MG63 (cell line): ENCODE data around the gene SSTR4. TPM values are rescaled to one million over a fixed set of nuclear protein-coding genes. Genes with fewer than 3 reads are reported as not detected.

Source experiments
- DNase-seq: peaks from one replicate; pipeline ENCODE4 v3.0.0-alpha.2; 2020
- H3K27me3 ChIP-seq: fragments of 250-450 bp; sonication (Bioruptor Pico); 2 replicates; pipeline ENCODE4 v1.5.1; 2020; ENCODE audit warnings: mild to moderate bottlenecking, moderate library complexity
- H3K36me3 ChIP-seq: fragments of 250-450 bp; sonication (Bioruptor Pico); 2 replicates; pipeline ENCODE4 v1.5.1; 2020; ENCODE audit warnings: mild to moderate bottlenecking, moderate library complexity
- H3K4me3 ChIP-seq: fragments of 250-450 bp; sonication (Bioruptor Pico); 2 replicates; pipeline ENCODE4 v1.5.1; 2020; ENCODE audit warnings: mild to moderate bottlenecking, moderate library complexity
- H3K9me3 ChIP-seq: fragments of 250-450 bp; sonication (Bioruptor Pico); 2 replicates; pipeline ENCODE4 v1.5.1; 2020; ENCODE audit warnings: mild to moderate bottlenecking, moderate library complexity
- total RNA-seq: library from RNA; depleted of rRNA; stranded (reverse); fragments of >200 nt; shearing (Covaris generic); gene quantifications from 2 replicates; pipeline ENCODE4 v1.2.3, GENCODE V29; 2014; ENCODE audit warnings: low replicate concordance

The SSTR4 gene
- total RNA-seq, 1 experiment from 2014 or later: not detected

- H3K9me3 ChIP-seq: no peaks in the 10 kb centered on the region
- no peaks in the 10 kb centered on the region for H3K36me3 ChIP-seq
- DNase-seq: no peak
- H3K4me3 ChIP-seq: no peak overlapping the region
- H3K27me3 ChIP-seq: no peaks in the 10 kb centered on the region
These were observed 36.3 kb downstream of the SSTR4 start for GRCh38 chr20:23071398-23071797.

GRCh38 chr20:23071996-23072395 is 36.9 kb downstream of the SSTR4 start:
- no peaks in the 10 kb centered on the region for H3K9me3 ChIP-seq
- no peak for DNase-seq
- H3K36me3 ChIP-seq: no peaks in the 10 kb centered on the region
- H3K27me3 ChIP-seq: no peaks in the 10 kb centered on the region
- H3K4me3 ChIP-seq: no peak overlapping the region

- Histone ChIP-seq H3K36me3 (no peaks in the 10 kb centered on the region), H3K9me3 (no peaks in the 10 kb centered on the region), H3K4me3 (no peak overlapping the region), H3K27me3 (no peaks in the 10 kb centered on the region)
- no peak for DNase-seq
These were observed 37.9 kb downstream of the SSTR4 start for GRCh38 chr20:23072892-23073586.

GRCh38 chr20:23074052-23074451 is 38.9 kb downstream of the SSTR4 start:
- H3K36me3 ChIP-seq: no peaks in the 10 kb centered on the region
- DNase-seq: no peak
- no peaks in the 10 kb centered on the region for H3K9me3 ChIP-seq
- H3K4me3 ChIP-seq: no peak overlapping the region
- H3K27me3 ChIP-seq: no peaks in the 10 kb centered on the region

- DNase-seq: no peak
- Histone ChIP-seq H3K36me3 (no peaks in the 10 kb centered on the region), H3K9me3 (no peaks in the 10 kb centered on the region), H3K27me3 (no peaks in the 10 kb centered on the region), H3K4me3 (no peak overlapping the region)
These were observed 42.2 kb downstream of the SSTR4 start for GRCh38 chr20:23077277-23077676.

GRCh38 chr20:23078351-23079015 is 43.4 kb downstream of the SSTR4 start:
- no peaks in the 10 kb centered on the region for H3K36me3 ChIP-seq
- H3K27me3 ChIP-seq: no peaks in the 10 kb centered on the region
- no peak overlapping the region for H3K4me3 ChIP-seq
- no peak for DNase-seq
- no peaks in the 10 kb centered on the region for H3K9me3 ChIP-seq

- DNase-seq: no peak
- H3K9me3 ChIP-seq: no peaks in the 10 kb centered on the region
- H3K4me3 ChIP-seq: no peak overlapping the region
- no peaks in the 10 kb centered on the region for H3K36me3 ChIP-seq
- H3K27me3 ChIP-seq: no peaks in the 10 kb centered on the region
These were observed 43.9 kb downstream of the SSTR4 start for GRCh38 chr20:23079016-23079351.

GRCh38 chr20:23079926-23080325 is 44.8 kb downstream of the SSTR4 start:
- Histone ChIP-seq H3K4me3 (no peak overlapping the region), H3K36me3 (no peaks in the 10 kb centered on the region), H3K27me3 (no peaks in the 10 kb centered on the region), H3K9me3 (no peaks in the 10 kb centered on the region)
- no peak for DNase-seq

GRCh38 chr20:23080521-23080920 is 45.4 kb downstream of the SSTR4 start:
- DNase-seq: no peak
- H3K36me3 ChIP-seq: no peaks in the 10 kb centered on the region
- no peaks in the 10 kb centered on the region for H3K27me3 ChIP-seq
- no peak overlapping the region for H3K4me3 ChIP-seq
- no peaks in the 10 kb centered on the region for H3K9me3 ChIP-seq

- DNase-seq: no peak
- Histone ChIP-seq H3K36me3 (no peaks in the 10 kb centered on the region), H3K4me3 (no peak overlapping the region), H3K9me3 (no peaks in the 10 kb centered on the region), H3K27me3 (no peaks in the 10 kb centered on the region)
These were observed 46.2 kb downstream of the SSTR4 start for GRCh38 chr20:23081263-23081819.

GRCh38 chr20:23082846-23083552 is 47.9 kb downstream of the SSTR4 start:
- Histone ChIP-seq H3K27me3 (no peaks in the 10 kb centered on the region), H3K4me3 (no peak overlapping the region), H3K9me3 (no peaks in the 10 kb centered on the region), H3K36me3 (no peaks in the 10 kb centered on the region)
- no peak for DNase-seq

GRCh38 chr20:23083553-23084220 is 48.6 kb downstream of the SSTR4 start:
- Histone ChIP-seq H3K27me3 (no peaks in the 10 kb centered on the region), H3K9me3 (no peaks in the 10 kb centered on the region), H3K4me3 (no peak overlapping the region), H3K36me3 (no peaks in the 10 kb centered on the region)
- DNase-seq: no peak

GRCh38 chr20:23084282-23084844 is 49.3 kb downstream of the SSTR4 start:
- DNase-seq: no peak
- Histone ChIP-seq H3K27me3 (no peaks in the 10 kb centered on the region), H3K36me3 (no peaks in the 10 kb centered on the region), H3K4me3 (no peak overlapping the region), H3K9me3 (no peaks in the 10 kb centered on the region)

- no peak for DNase-seq
- Histone ChIP-seq H3K4me3 (no peak overlapping the region), H3K36me3 (no peaks in the 10 kb centered on the region), H3K9me3 (no peaks in the 10 kb centered on the region), H3K27me3 (no peaks in the 10 kb centered on the region)
These were observed 49.8 kb downstream of the SSTR4 start for GRCh38 chr20:23084845-23085365.

GRCh38 chr20:23085436-23086055 is 50.4 kb downstream of the SSTR4 start:
- H3K4me3 ChIP-seq: no peak overlapping the region
- no peaks in the 10 kb centered on the region for H3K36me3 ChIP-seq
- DNase-seq: no peak
- H3K9me3 ChIP-seq: no peaks in the 10 kb centered on the region
- H3K27me3 ChIP-seq: no peaks in the 10 kb centered on the region

GRCh38 chr20:23086056-23086566 is 51.0 kb downstream of the SSTR4 start, which contains the start of gene CD93:
Gene CD93 (minus strand): TSS chr20:23086324. CDS start chr20:23086192, 132 bp downstream.
- Histone ChIP-seq H3K27me3 (no peaks in the 10 kb centered on the region), H3K9me3 (no peaks in the 10 kb centered on the region), H3K4me3 (no peak within 1 kb of the TSS), H3K36me3 (no peaks in the 10 kb centered on the region)
- no peak for DNase-seq
